ENCODE data around the gene MYO1F. TPM values are rescaled to one million over a fixed set of nuclear protein-coding genes. Genes with fewer than 3 reads are reported as not detected.

The MYO1F gene
- total and polyA plus RNA-seq, 2 of the 13 experiments (the other 11 are each of a cell fraction or from before 2014, with no cell fraction given) = 0.09 to 0.13 TPM

DNA sequence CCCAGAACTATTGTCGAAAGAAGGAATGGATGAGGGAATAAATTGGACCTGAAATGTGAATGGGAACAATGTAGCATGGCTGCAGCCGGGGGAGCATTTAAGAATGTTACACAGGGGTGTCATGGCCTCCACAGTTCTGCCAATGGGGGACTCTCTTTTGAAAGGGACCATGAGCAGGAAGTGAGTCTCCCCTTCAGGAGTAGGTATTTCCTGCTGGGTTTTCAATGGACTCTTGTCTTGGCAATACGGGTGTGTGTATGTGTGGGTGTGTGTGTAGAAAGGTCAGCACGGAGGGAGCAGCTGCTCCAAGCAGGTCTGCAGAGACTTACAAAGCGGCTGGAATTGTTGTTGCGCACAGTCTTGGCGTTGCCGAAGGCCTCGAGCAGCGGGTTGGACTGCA lies 24.4 kb downstream of the MYO1F start:
- ATAC-seq = peak; percentile 67
- H3K4me1 ChIP-seq (ENCODE audit: insufficient read depth, low read length) = peaks cover 3% of the 10 kb centered on the region; the same call in 1 of the 2 replicates
- no peak overlapping the region for H3K4me3 ChIP-seq (replicated peaks in 1 of 3; ENCODE audit: insufficient read depth in 1 of 3, low read depth in 2 of 3, low read length in 3 of 3)
- ChIA-PET POLR2A (no interaction called here), CTCF (ENCODE audit: low intra/inter-chr PET ratio, low total read pairs) (no interaction called here)
- FAIRE-seq = no peak
- H3K27ac ChIP-seq (ENCODE audit: extremely low read length, insufficient read depth, low read length) = no peak overlapping the region
- no peaks in the 10 kb centered on the region for H4K20me1 ChIP-seq (ENCODE audit: insufficient read depth, low read length)
- intact Hi-C loops (cut with micrococcal nuclease; ENCODE audit: unreplicated experiment) (no loop called here), in situ Hi-C loops (cut with HindIII; ENCODE audit: extremely low pct_ligation_motif_present, low pct_unique_long_range_greater_than_20kb) (no loop called here)
- no peak overlapping the region for H3K4me2 ChIP-seq (ENCODE audit: low read depth, low read length)
- no peaks in the 10 kb centered on the region for H3K36me3 ChIP-seq (replicated peaks in 1 of 2; ENCODE audit: control insufficient read depth in 1 of 2, insufficient read depth in 2 of 2, low read length in 2 of 2)
- no peaks in the 10 kb centered on the region for H3K9me3 ChIP-seq (ENCODE audit: low read length)
- H3K9ac ChIP-seq (ENCODE audit: insufficient read depth, low read depth, low read length) = no peak overlapping the region
- H3K27me3 ChIP-seq (ENCODE audit: control insufficient read depth in 1 of 2, insufficient read depth in 2 of 2, low read length in 2 of 2) = no peaks in the 10 kb centered on the region; a peak in 1 of 5 replicates
- H3K79me2 ChIP-seq (ENCODE audit: insufficient read depth, low read length) = no peaks in the 10 kb centered on the region
- DNase-seq (ENCODE audit: low spot score) = peak; percentile 58
- whole genome bisulfite sequencing (ENCODE audit: low lambda C conversion rate) = 71% methylated on average over 10 of the region's 10 CpGs
- BruUV-seq (replicated peaks) = no TSS peak
- H2AFZ ChIP-seq (ENCODE audit: low read length) = no peak overlapping the region
- peak; percentile 70 for TF ChIP-seq GABPA (IDR thresholded peaks at IDR 0.05; ENCODE audit: low read depth, low read length)
- peak; percentile 93 for TF ChIP-seq GABPA (CRISPR knock-in tag; IDR thresholded peaks at IDR 0.05; ENCODE audit: low read depth)
- TF ChIP-seq, protein P1, sequence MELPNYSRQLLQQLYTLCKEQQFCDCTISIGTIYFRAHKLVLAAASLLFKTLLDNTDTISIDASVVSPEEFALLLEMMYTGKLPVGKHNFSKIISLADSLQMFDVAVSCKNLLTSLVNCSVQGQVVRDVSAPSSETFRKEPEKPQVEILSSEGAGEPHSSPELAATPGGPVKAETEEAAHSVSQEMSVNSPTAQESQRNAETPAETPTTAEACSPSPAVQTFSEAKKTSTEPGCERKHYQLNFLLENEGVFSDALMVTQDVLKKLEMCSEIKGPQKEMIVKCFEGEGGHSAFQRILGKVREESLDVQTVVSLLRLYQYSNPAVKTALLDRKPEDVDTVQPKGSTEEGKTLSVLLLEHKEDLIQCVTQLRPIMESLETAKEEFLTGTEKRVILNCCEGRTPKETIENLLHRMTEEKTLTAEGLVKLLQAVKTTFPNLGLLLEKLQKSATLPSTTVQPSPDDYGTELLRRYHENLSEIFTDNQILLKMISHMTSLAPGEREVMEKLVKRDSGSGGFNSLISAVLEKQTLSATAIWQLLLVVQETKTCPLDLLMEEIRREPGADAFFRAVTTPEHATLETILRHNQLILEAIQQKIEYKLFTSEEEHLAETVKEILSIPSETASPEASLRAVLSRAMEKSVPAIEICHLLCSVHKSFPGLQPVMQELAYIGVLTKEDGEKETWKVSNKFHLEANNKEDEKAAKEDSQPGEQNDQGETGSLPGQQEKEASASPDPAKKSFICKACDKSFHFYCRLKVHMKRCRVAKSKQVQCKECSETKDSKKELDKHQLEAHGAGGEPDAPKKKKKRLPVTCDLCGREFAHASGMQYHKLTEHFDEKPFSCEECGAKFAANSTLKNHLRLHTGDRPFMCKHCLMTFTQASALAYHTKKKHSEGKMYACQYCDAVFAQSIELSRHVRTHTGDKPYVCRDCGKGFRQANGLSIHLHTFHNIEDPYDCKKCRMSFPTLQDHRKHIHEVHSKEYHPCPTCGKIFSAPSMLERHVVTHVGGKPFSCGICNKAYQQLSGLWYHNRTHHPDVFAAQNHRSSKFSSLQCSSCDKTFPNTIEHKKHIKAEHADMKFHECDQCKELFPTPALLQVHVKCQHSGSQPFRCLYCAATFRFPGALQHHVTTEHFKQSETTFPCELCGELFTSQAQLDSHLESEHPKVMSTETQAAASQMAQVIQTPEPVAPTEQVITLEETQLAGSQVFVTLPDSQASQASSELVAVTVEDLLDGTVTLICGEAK (IDR thresholded peaks at IDR 0.05) = peak; percentile 46
- TF ChIP-seq, protein P1 (CRISPR knock-in tag; IDR thresholded peaks at IDR 0.05) = no peak
- TF ChIP-seq YY1 (IDR thresholded peaks at IDR 0.05; ENCODE audit: insufficient read depth, insufficient replicate concordance, low read depth, low read length) = peak; percentile 88
- peak; percentile 86 for TF ChIP-seq PHF20 (CRISPR knock-in tag; IDR thresholded peaks at IDR 0.05)
- TF ChIP-seq, protein P2, sequence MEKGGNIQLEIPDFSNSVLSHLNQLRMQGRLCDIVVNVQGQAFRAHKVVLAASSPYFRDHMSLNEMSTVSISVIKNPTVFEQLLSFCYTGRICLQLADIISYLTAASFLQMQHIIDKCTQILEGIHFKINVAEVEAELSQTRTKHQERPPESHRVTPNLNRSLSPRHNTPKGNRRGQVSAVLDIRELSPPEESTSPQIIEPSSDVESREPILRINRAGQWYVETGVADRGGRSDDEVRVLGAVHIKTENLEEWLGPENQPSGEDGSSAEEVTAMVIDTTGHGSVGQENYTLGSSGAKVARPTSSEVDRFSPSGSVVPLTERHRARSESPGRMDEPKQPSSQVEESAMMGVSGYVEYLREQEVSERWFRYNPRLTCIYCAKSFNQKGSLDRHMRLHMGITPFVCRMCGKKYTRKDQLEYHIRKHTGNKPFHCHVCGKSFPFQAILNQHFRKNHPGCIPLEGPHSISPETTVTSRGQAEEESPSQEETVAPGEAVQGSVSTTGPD (CRISPR knock-in tag; IDR thresholded peaks at IDR 0.05) = no peak
- TF ChIP-seq GABPB1 (CRISPR knock-in tag; IDR thresholded peaks at IDR 0.05) = peak; percentile 75
- TF ChIP-seq EHMT2 (IDR thresholded peaks at IDR 0.05; ENCODE audit: borderline replicate concordance, low read depth, low read length) = peak; percentile 56; the same call in 1 of the 2 replicates
- peak; percentile 39; the same call in 1 of the 2 replicates for TF ChIP-seq ZNF574 (CRISPR knock-in tag; IDR thresholded peaks at IDR 0.05)
- peak; percentile 73 for TF ChIP-seq KAT8 (CRISPR knock-in tag; IDR thresholded peaks at IDR 0.05)

Measured in HepG2 (cell line).